ENCODE data around the gene L3MBTL4.

GRCh38 chr18:6370886-6371635, 43.6 kb downstream of the L3MBTL4 start:
- TF ChIP-seq ZNF274 (IDR thresholded peaks at IDR 0.05; ENCODE audit: insufficient read depth, insufficient read length) (no peak), CTCF (IDR thresholded peaks at IDR 0.05 in 2 of 3, conservative IDR thresholded peaks at IDR 0.05 in 1 of 3; ENCODE audit: control insufficient read depth in 2 of 3, extremely low read depth in 1 of 3, insufficient read depth in 1 of 3, low read depth in 3 of 3, low read length in 3 of 3) (no peak), POLR2A (IDR thresholded peaks at IDR 0.05; ENCODE audit: low read depth, low read length) (no peak), RAD51 (IDR thresholded peaks at IDR 0.05) (no peak), RAD21 (IDR thresholded peaks at IDR 0.05; ENCODE audit: insufficient read depth, low read depth, low read length) (no peak), STAT3 (IDR thresholded peaks at IDR 0.05; ENCODE audit: low read depth, low read length) (no peak), POLR2AphosphoS5 (IDR thresholded peaks at IDR 0.05; ENCODE audit: low read length) (no peak), KAT2A (conservative IDR thresholded peaks at IDR 0.05; ENCODE audit: control insufficient read depth, low read depth, low read length) (no peak), TCF7 (IDR thresholded peaks at IDR 0.05; ENCODE audit: borderline replicate concordance) (no peak), MXI1 (IDR thresholded peaks at IDR 0.05; ENCODE audit: low read depth, low read length) (no peak), CREB1 (IDR thresholded peaks at IDR 0.05; ENCODE audit: low read depth) (no peak)
- TF ChIP-seq, protein P1, sequence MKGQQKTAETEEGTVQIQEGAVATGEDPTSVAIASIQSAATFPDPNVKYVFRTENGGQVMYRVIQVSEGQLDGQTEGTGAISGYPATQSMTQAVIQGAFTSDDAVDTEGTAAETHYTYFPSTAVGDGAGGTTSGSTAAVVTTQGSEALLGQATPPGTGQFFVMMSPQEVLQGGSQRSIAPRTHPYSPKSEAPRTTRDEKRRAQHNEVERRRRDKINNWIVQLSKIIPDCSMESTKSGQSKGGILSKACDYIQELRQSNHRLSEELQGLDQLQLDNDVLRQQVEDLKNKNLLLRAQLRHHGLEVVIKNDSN (IDR thresholded peaks at IDR 0.05; ENCODE audit: borderline replicate concordance, extremely low read length, insufficient read depth, low read depth, low read length): no peak
